ENCODE data around the gene VGF.

Gene VGF

DNA sequence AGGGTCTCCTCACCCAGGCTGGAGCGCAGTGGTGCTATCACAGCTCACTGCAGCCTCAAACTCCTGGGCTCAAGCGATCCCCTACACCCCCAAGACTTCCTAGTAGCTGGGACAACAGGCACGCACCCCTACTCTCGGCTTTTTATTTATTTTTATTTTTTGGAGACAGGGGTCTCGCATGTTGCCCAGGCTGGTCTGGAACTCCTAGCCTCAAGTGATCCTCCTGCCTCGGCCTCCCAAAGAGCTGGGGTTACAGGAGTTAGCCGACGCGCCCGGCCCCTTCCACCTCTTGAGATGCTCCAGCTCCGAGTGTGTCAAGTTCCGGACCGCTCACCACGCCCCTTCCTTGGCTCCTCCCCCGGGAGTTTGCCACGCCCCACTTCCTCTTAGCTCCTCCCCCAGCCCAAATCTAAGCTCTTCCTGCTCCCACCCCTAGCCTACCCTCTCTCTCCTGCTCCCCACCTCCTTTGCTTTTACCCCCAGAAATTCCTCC lies 8.4 kb upstream of the VGF start:
- TF ChIP-seq ZNF274 (IDR thresholded peaks at IDR 0.05; ENCODE audit: low read depth, low read length) = no peak
- no peak overlapping the region for H3K4me3 ChIP-seq (ENCODE audit: low read length)

DNA sequence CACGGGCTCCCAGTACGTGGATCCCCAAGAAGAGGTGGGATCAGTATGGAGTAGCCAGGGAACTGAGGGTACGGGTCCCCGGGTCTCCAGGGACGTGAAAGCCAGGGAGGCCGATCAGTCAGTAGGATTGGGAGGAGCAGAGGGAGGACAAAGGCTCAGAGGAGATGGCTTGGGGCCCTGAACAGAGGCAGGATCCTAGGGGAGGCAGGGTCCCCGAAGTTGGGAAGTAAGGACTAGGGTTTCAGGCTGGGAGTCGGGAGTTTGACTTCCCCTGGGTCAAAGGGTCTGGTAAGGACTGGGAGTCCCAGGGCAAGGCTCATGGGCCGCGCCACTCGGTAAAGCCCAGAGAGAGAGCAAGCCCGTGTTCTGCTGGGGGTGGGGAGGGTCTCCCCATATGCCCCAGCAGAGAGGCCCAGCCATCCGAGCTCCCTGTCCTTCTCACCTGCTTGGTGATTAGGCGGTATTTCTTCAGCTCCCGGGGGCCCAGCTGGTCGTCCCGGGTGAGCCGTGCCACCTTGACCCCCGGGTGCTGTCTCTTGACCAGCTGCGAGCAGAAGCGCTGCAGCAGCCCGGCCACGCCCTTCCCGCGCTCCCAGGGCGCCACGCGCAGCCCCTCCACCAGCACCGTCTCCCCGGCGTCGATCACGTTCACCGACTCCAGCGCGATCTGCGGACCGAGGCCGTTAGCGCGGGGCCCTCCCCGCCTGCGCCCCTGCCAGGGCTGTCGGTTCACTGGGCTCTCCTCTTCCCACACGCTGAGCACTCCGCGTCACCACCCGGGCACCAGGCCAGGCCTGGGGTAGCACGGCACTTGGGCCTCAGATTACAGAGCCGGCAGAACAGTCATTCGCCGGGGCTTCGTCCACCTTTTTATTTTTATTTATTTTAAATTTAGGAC lies 7.7 kb upstream of the VGF start:
- TF ChIP-seq ZNF274 (IDR thresholded peaks at IDR 0.05; ENCODE audit: low read depth, low read length) = no peak
- H3K4me3 ChIP-seq (ENCODE audit: low read length) = no peak overlapping the region

DNA sequence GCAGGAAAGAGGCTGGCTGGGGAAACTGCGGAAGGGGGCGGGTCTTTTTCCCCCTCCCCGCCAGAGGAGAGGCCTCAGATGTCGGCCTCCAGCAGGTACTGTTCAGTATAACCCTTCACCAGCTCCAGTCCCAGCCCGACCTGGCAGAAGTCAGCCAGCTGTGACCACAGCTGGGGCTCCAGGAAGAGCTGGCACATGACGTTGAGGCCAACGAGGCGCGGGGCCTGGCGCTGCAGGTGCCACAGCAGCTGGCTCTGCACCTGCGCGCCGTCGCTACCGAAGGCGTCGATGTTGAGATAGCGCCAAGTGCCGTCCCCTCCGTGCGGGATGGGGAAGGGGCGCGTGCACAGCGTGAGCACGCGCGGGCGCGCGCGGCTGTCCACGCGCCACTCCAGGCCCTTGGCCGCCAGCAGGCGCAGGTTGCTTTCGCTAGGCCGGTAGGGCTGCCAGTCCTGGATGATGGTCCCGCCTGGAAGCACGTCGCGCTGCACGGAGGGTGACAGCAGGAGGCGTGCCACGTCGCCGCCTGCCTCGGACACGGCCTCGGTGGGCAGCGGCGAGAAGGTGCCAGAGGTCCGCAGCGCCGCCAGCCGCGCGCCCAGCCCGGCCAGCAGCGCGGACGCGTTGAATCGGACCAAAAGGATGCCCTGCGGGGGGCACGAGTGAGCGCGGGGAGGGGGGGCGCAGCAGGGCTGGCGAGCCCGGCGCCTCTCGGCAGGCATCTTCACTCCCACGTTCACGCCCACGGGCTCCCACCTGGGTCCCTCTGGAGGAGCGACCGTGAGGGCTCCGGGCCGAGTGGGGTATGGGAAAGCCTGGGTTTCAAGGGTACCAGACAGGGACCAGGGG lies 6.9 kb upstream of the VGF start:
- H3K4me3 ChIP-seq (ENCODE audit: low read length) = no peak overlapping the region
- TF ChIP-seq ZNF274 (IDR thresholded peaks at IDR 0.05; ENCODE audit: low read depth, low read length) = no peak

DNA sequence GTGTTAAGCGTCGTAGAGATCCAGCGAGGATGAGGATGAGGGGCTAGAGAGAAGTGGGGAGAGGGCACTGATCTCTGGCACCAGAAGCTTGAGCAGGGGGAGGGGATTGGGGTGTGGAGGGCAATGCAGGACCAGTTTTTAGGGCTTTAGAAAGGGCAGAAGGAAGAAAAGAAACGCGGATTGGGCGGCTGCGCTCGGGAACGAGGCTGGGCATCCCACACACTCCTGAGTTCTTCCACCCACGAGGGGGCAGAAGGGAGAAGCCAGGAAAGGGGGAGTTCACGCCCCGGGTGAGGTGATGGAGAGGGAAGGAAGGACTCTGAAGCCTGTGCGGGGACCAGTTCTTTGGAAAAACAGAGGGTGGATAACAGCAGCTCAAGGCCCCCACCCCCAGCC lies 6.1 kb upstream of the VGF start:
- no peak overlapping the region for H3K4me3 ChIP-seq (ENCODE audit: low read length)
- TF ChIP-seq ZNF274 (IDR thresholded peaks at IDR 0.05; ENCODE audit: low read depth, low read length) = no peak

DNA sequence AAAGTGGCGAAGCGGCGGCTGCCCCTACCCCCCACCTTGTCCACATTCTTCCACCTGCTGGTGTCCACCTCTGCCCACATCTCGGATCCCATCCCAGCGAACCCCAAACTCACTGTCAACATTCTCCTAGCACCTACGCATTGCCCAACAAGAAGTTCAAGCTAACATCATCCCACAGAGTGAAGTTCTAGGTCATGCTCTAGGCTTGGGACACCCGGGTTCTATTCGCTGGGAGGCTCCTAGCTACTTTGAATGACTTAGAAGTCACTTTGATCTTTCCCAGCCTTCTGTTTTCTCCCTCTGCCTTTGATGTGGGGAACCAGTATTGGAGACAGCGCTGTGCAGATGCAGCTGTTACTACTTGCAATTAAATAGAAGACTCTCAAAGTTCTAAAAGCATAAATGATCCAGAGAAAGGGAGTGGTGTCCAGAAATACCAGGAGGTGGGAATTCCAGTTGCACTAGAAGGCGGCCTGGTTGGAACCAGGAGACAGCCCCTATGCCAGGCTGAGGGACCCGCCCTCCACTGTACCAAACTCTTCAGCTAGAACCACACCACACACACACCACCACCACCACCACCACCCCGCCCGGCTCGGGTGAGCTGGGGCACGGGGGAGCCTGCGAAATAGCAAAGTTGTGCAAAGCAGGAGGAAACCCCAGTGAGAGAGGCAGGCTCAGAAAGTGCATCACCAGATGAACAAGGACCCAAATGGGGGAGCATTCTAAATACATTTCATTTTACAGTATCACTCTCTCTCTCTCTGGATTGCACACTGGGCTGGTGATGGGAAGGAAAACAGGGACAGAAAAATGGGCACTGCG lies 5.5 kb upstream of the VGF start:
- H3K4me3 ChIP-seq (ENCODE audit: low read length) = no peak overlapping the region
- no peak for TF ChIP-seq ZNF274 (IDR thresholded peaks at IDR 0.05; ENCODE audit: low read depth, low read length)

DNA sequence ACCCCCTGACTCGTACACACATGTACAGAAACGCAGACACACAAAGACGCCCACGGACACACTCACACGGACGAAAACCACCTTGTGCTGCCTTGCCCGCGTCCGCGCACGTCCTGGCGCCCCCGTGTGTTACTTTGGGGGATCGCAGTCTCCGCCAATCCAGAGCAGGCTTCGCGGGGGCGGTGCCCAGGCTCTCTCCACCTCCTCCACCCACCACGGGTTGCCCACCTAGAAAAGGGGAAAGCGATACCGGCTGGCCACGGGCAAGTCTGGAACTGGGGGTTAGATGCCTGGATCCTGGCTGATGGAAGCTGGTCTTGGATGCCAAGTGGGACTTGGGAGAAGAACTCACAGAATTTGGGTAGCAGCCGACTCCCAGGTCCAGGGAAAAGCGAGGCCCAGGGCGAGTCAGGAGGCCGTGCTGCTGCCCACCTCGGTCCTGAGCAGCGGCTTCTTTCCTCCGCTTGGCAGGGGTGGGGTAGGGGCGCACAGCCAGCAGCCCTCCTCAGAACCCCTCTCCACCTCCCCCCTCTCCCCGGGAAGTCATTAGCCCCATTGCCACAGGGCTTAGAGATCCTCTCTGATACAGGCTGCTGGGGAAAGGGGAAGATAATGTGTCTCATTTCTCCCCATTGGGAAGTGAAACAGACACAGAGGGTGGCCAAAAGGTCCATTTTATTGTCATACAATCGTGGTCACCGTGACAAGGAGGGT lies 4.6 kb upstream of the VGF start:
- no peak overlapping the region for H3K4me3 ChIP-seq (ENCODE audit: low read length)
- TF ChIP-seq ZNF274 (IDR thresholded peaks at IDR 0.05; ENCODE audit: low read depth, low read length) = no peak

DNA sequence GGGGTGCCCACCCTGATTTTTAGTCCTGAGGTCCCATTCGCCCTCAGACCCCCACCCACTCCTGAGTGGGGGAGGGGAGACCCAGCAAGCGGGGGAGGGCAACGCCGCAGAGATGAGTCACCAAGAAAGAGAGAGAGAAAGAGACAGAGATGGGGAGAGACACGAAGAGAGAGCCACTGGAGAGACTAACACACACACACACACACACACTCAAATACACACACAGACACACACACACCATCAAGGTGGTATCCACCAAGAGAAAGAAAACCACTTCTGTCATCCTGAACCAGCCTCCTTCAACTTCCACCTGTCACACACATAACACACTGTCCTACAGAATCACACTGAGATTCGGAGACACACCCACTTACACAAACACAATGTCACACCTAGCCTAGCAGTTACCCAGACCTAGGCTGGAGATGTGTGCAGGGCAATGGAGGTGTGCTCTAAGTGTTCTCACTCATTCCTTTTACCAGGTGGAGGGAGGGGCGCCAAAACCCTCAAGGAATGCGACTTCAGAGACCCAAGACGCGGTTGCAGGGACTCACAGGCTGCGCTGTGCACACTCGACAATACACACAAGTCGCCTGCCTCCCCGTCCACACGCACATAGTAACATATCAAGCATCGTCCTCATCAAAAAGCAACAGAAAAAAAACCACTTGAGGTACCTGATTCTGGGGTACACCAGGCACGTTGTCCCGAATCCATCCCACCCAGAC lies 3.9 kb upstream of the VGF start:
- no peak overlapping the region for H3K4me3 ChIP-seq (ENCODE audit: low read length)
- no peak for TF ChIP-seq ZNF274 (IDR thresholded peaks at IDR 0.05; ENCODE audit: low read depth, low read length)

DNA sequence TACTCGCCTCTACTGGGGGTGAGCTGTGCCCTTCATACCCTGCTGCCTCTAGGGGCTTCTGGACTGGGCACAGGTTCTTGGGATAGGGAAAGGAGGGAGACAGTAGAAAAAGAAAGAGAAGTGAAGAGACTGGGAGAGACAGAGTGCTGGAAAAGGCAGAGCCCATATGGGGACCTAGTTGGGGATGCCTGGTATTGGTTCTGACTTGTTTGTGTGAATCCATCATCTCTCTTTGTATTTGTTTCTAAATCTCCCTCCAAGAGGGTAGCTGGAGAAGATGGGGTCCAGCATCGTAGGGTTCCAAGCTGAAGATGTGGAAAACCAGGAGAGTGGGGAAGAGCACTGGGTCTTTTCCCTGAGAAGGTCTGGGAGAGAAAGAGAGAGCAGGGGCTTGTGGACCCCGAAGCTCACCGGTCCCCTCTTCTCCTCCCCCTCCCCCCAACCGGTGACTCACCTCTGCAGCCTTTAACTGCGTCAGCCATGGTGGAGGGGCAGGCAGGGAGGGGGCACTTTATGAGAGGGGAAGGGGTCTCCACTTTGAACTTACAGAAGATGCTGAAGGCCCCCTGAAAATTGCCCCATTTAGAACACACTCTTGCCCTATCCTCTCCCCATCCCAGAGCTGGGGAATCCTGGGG lies 3.2 kb upstream of the VGF start:
- H3K4me3 ChIP-seq (ENCODE audit: low read length) = no peak overlapping the region
- TF ChIP-seq ZNF274 (IDR thresholded peaks at IDR 0.05; ENCODE audit: low read depth, low read length) = no peak

DNA sequence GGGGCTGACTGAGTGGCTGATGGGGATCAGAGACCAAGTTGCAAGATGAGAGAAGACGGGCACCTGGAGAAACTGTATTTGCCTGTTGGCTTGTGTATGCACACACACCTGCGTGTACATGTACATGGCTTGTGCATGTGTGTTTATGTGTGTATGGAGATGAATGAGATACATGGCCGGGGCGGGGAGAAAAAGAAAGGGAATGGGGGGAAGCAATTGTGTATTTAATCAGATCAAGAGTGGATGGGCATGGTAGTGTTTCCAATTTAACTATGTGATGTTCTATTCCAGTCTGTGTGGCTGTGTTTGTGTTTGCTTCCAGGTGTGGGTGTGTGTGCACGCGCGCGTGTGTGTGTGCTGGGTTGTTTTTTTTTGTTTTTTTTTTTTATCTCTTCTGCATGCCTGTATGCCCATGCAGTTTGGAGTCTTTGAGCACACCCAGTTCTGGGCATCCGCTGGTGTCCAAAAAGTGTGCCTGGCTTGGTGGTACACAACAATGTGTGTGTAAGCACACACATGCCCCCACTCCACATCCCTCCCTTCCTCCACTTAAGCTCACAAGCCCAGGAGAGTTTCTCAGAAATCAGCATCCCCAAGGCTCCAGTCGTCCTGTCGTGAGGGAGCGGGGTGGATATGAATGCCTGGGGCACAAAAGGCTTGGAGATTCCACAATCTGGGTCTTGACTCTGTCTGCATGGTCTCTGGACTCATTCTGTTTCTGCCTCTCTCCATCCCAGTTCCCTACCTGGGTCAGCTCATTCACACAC lies 2.5 kb upstream of the VGF start:
- no peak overlapping the region for H3K4me3 ChIP-seq (ENCODE audit: low read length)
- no peak for TF ChIP-seq ZNF274 (IDR thresholded peaks at IDR 0.05; ENCODE audit: low read depth, low read length)

DNA sequence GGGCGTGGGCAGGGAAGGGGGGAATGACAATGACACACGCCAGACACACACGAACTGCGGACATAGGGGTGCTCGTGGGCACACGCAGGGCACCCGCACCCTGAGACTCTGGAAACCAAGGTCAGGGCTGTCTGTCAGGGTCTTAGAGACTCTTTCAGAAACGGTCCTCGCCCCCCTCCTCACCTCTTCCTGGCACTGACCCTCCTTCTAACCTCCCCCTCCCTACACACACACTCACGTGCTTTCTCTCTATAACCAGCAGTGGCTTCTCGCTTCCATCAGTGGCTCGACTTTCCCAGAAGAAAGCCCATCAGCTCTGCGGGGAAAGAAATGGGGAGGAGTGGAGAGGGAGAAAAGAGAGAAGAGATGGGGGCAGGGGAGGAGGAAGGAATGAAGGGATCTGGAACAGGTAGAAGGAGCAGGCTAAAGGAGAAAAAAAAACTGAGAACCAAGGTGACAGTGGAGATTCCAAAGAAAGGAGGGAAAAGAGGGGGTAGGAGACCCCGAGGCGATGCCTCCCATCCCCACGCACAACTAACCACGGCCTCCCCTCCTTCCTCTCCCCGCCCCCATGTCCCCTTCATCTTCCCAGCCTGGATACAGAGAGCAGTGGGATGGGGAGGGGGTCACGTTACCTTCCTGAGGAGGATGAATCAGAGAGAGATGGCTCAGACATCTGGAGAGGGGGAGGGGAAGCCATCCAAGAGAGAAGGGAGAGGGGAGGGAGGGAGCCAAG lies 1.7 kb upstream of the VGF start:
- no peak overlapping the region for H3K4me3 ChIP-seq (ENCODE audit: low read length)
- TF ChIP-seq ZNF274 (IDR thresholded peaks at IDR 0.05; ENCODE audit: low read depth, low read length) = no peak

DNA sequence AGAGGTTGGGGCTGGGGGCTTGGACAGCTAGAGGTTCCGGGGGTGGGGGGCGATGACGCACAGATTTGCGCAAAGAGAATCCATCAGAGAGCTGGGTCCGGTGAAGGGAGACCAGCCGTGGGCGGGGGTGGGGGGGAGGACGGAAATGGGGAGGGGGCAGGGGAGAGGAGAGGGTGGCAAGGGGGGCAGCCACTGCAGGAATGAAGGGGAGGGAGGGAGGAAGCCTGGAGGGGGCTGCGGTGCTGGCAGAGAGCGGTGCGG lies 1.2 kb upstream of the VGF start:
- no peak for TF ChIP-seq ZNF274 (IDR thresholded peaks at IDR 0.05; ENCODE audit: low read depth, low read length)
- H3K4me3 ChIP-seq (ENCODE audit: low read length) = no peak overlapping the region
